Measurements from ENCODE around the gene FAP.

The FAP gene

GRCh38 chr2:162232671-162233070, 10.6 kb downstream of the FAP start:
- TF ChIP-seq POU6F1 (CRISPR knock-in tag; IDR thresholded peaks at IDR 0.05; ENCODE audit: borderline replicate concordance, low read depth) (no peak), ZNF8 (CRISPR knock-in tag; IDR thresholded peaks at IDR 0.05) (no peak), SNAI2 (CRISPR knock-in tag; IDR thresholded peaks at IDR 0.05) (no peak), ZNF70 (CRISPR knock-in tag; IDR thresholded peaks at IDR 0.05) (no peak), BACH2 (CRISPR knock-in tag; IDR thresholded peaks at IDR 0.05; ENCODE audit: borderline replicate concordance) (no peak), ZC3H10 (CRISPR knock-in tag; IDR thresholded peaks at IDR 0.05) (no peak), CREB5 (CRISPR knock-in tag; IDR thresholded peaks at IDR 0.05; ENCODE audit: low read depth) (no peak), RARB (CRISPR knock-in tag; IDR thresholded peaks at IDR 0.05) (no peak)
- ATAC-seq = no peak

- TF ChIP-seq OSR1 (CRISPR knock-in tag; IDR thresholded peaks at IDR 0.05) (no peak), BACH2 (CRISPR knock-in tag; IDR thresholded peaks at IDR 0.05; ENCODE audit: borderline replicate concordance) (no peak), RARB (CRISPR knock-in tag; IDR thresholded peaks at IDR 0.05) (no peak), ISL1 (CRISPR knock-in tag; IDR thresholded peaks at IDR 0.05) (no peak), ZFP30 (CRISPR knock-in tag; IDR thresholded peaks at IDR 0.05) (no peak)
- no peak for ATAC-seq
Measured at GRCh38 chr2:162232027-162232426, 11.2 kb downstream of the FAP start.

GRCh38 chr2:162230761-162231160, 12.5 kb downstream of the FAP start:
- no peak for ATAC-seq
- TF ChIP-seq TOX (CRISPR knock-in tag; IDR thresholded peaks at IDR 0.05; ENCODE audit: borderline replicate concordance) = no peak
- no peak for TF ChIP-seq ZFP30 (CRISPR knock-in tag; IDR thresholded peaks at IDR 0.05)
- TF ChIP-seq CSRNP3 (CRISPR knock-in tag; IDR thresholded peaks at IDR 0.05) = no peak
- no peak for TF ChIP-seq ZNF70 (CRISPR knock-in tag; IDR thresholded peaks at IDR 0.05)
- no peak for TF ChIP-seq RARB (CRISPR knock-in tag; IDR thresholded peaks at IDR 0.05)

GRCh38 chr2:162226836-162227235, 16.4 kb downstream of the FAP start:
- ATAC-seq = no peak
- TF ChIP-seq CSRNP3 (CRISPR knock-in tag; IDR thresholded peaks at IDR 0.05) = no peak
- no peak for TF ChIP-seq ZNF70 (CRISPR knock-in tag; IDR thresholded peaks at IDR 0.05)
- TF ChIP-seq ZNF8 (CRISPR knock-in tag; IDR thresholded peaks at IDR 0.05) = no peak
- no peak for TF ChIP-seq PATZ1 (CRISPR knock-in tag; IDR thresholded peaks at IDR 0.05; ENCODE audit: borderline replicate concordance)
- no peak for TF ChIP-seq ZNF565 (CRISPR knock-in tag; conservative IDR thresholded peaks at IDR 0.05; ENCODE audit: low read depth)
- TF ChIP-seq TOX (CRISPR knock-in tag; IDR thresholded peaks at IDR 0.05; ENCODE audit: borderline replicate concordance) = no peak
- no peak for TF ChIP-seq OSR1 (CRISPR knock-in tag; IDR thresholded peaks at IDR 0.05)
- TF ChIP-seq TCF4 (CRISPR knock-in tag; IDR thresholded peaks at IDR 0.05; ENCODE audit: borderline replicate concordance) = no peak
- no peak for TF ChIP-seq TSHZ2 (CRISPR knock-in tag; IDR thresholded peaks at IDR 0.05)
- no peak for TF ChIP-seq ISL1 (CRISPR knock-in tag; IDR thresholded peaks at IDR 0.05)
- TF ChIP-seq ZFP30 (CRISPR knock-in tag; IDR thresholded peaks at IDR 0.05) = no peak

Measured in SK-N-SH treated with all-trans-retinoic acid at 6 μM for 48 hours (cell line).